K562 (cell line): Measurements from ENCODE around the gene GLRA3. TPM values are rescaled to one million over a fixed set of nuclear protein-coding genes. Genes with fewer than 3 reads are reported as not detected.

ENCODE experiments used
- ATAC-seq: fragments of 200-7000 bp; cut with Tn5 transposase; 3 replicates; pipeline ENCODE4 v1.9.1; 2020; ENCODE audit warnings: moderate library complexity
- BruUV-seq: library from RNA; stranded (reverse); fragments of 400-500 nt; replicated peaks from 2 replicates; lab custom pipeline; 2021; lab: Mats Ljungman, UMichigan
- CTCF ChIA-PET: fragments of 300-600 bp; formaldehyde crosslinking; extraction: SDS; loops from one replicate; lab custom pipeline; 2021; ENCODE audit warnings: low intra/inter-chr PET ratio; lab: Yijun Ruan, JAX
- POLR2A ChIA-PET: fragments of 300-600, 350-650 bp; sonication (Branson Sonifier 250); formaldehyde crosslinking; extraction: SDS; loops from one replicate; lab custom pipeline; 2021; ENCODE audit warnings: antibody characterized with exemption, inconsistent platforms; lab: Yijun Ruan, JAX
- DNase-seq, 4 experiments: peaks; one replicate each; pipeline versions ENCODE4 v3.0.0 to v3.0.0-alpha.2; 2011 to 2018; ENCODE audit warnings: low spot score in 3 of 4, mixed read lengths in 3 of 4; ENCODE audit errors: extremely low read depth in 1 of 4
- FAIRE-seq: peaks from 2 replicates; lab custom pipeline; 2011; peaks lifted over from hg19 to GRCh38; lab: Jason Lieb, UNC
- H2AFZ ChIP-seq: 2 replicates; pipeline ENCODE4 v1.6.0; 2011; ENCODE audit warnings: low read depth, low read length, control low read depth, inconsistent platforms
- H3K27ac ChIP-seq: fragments of 200-600 bp; 3 replicates; pipeline ENCODE4 v1.8.0; 2011; ENCODE audit warnings: low read depth, mild to moderate bottlenecking, control low read depth, inconsistent platforms, low read length, moderate library complexity, mixed read lengths; ENCODE audit errors: extremely low read depth
- H3K27me3 ChIP-seq, 2 experiments: fragments of 300-600 bp in 1 of 2; 2 replicates in 1 of 2; 3 replicates in 1 of 2; pipeline versions ENCODE4 v1.6.0 to v1.8.0; 2011; ENCODE audit warnings: inconsistent platforms in 2 of 2, low read length in 2 of 2, mild to moderate bottlenecking in 1 of 2, mixed read lengths in 1 of 2, moderate library complexity in 1 of 2; ENCODE audit not compliant: control insufficient read depth in 2 of 2, insufficient read depth in 2 of 2
- H3K36me3 ChIP-seq: fragments of 300-600 bp; 3 replicates; pipeline ENCODE4 v1.8.0; 2011; ENCODE audit warnings: mild to moderate bottlenecking, low read length, inconsistent platforms; ENCODE audit not compliant: control insufficient read depth, insufficient read depth
- H3K4me1 ChIP-seq, 2 experiments: fragments of 200-600 bp in 1 of 2; replicated peaks in 1 of 2; 2 replicates in 1 of 2; 3 replicates in 1 of 2; pipeline versions ENCODE4 v1.5.1 to v1.8.0; 2011; ENCODE audit warnings: inconsistent platforms in 2 of 2, low read length in 2 of 2, mild to moderate bottlenecking in 1 of 2, mixed read lengths in 1 of 2, moderate library complexity in 1 of 2; ENCODE audit not compliant: control insufficient read depth in 2 of 2, insufficient read depth in 2 of 2
- H3K4me2 ChIP-seq: 2 replicates; pipeline ENCODE4 v1.6.1; 2011; ENCODE audit warnings: low read length, control low read depth, inconsistent platforms, mixed read lengths; ENCODE audit not compliant: insufficient read depth
- H3K4me3 ChIP-seq: fragments of 200-600 bp; sonication (generic), shearing (Covaris generic); 2 replicates; pipeline ENCODE4 v1.5.1; 2016; ENCODE audit warnings: control low read depth, inconsistent platforms
- H3K79me2 ChIP-seq: fragments of 200-600 bp; 3 replicates; pipeline ENCODE4 v1.8.0; 2011; ENCODE audit warnings: low read length, inconsistent platforms; ENCODE audit not compliant: control insufficient read depth, insufficient read depth
- H3K9ac ChIP-seq, 2 experiments: 2 replicates each; pipeline versions ENCODE4 v1.6.0 to v1.6.1; 2011; ENCODE audit warnings: low read depth in 2 of 2, low read length in 2 of 2, control low read depth in 1 of 2, inconsistent platforms in 1 of 2, mild to moderate bottlenecking in 1 of 2, mixed read lengths in 1 of 2; ENCODE audit not compliant: insufficient read depth in 1 of 2
- H3K9me1 ChIP-seq: one replicate; pipeline ENCODE4 v1.6.0; 2011; ENCODE audit warnings: inconsistent platforms, mild to moderate bottlenecking, low read length, moderate library complexity; ENCODE audit not compliant: control insufficient read depth, insufficient read depth
- H3K9me3 ChIP-seq: replicated peaks from 2 replicates; pipeline ENCODE4 v1.5.1; 2011; ENCODE audit warnings: low read depth, low read length, inconsistent platforms; ENCODE audit not compliant: control insufficient read depth, insufficient read depth
- H4K20me1 ChIP-seq: replicated peaks from 2 replicates; pipeline ENCODE4 v1.6.1; 2011; ENCODE audit warnings: low read length, inconsistent platforms, mixed read lengths; ENCODE audit not compliant: control insufficient read depth, insufficient read depth
- CSDE1 ChIP-seq, 2 experiments: fragments of 450-650 bp; IDR thresholded peaks; 2 replicates each; pipeline ENCODE4 v1.6.1; 2016; ENCODE audit warnings: mild to moderate bottlenecking in 1 of 2
- HDAC6 ChIP-seq: IDR thresholded peaks from 2 replicates; pipeline ENCODE4 v1.6.1; 2012; ENCODE audit warnings: low read depth, mild to moderate bottlenecking, control low read depth, inconsistent platforms, low read length, moderate library complexity
- RBM14 ChIP-seq: fragments of 200-400 bp; formaldehyde crosslinking; IDR thresholded peaks from 2 replicates; pipeline ENCODE4 v1.6.1; 2018; ENCODE audit warnings: low read depth, mild to moderate bottlenecking, low read length, moderate library complexity, borderline replicate concordance; ENCODE audit not compliant: insufficient read depth
- SIN3A ChIP-seq, 2 experiments: fragments of 150-350 bp in 1 of 2; IDR thresholded peaks; 2 replicates each; pipeline ENCODE4 v1.6.1; 2011 to 2016; ENCODE audit warnings: borderline replicate concordance in 2 of 2, low read depth in 2 of 2, low read length in 2 of 2, mild to moderate bottlenecking in 2 of 2, moderate library complexity in 2 of 2; ENCODE audit not compliant: control insufficient read depth in 1 of 2
- SP2 ChIP-seq: IDR thresholded peaks from 2 replicates; pipeline ENCODE4 v1.6.1; 2011; ENCODE audit warnings: mild to moderate bottlenecking, low read depth, low read length, moderate library complexity; ENCODE audit not compliant: poor library complexity, severe bottlenecking; ENCODE audit errors: extremely low read depth
- ZBTB17 ChIP-seq: fragments of 450-650 bp; formaldehyde crosslinking; IDR thresholded peaks from 2 replicates; pipeline ENCODE4 v1.4.0; 2020; ENCODE audit warnings: mild to moderate bottlenecking
- ZFX ChIP-seq: sonication (generic); formaldehyde crosslinking; IDR thresholded peaks from 2 replicates; pipeline ENCODE4 v1.8.0; 2022; ENCODE audit warnings: mild to moderate bottlenecking, missing genetic modification reagents, moderate library complexity
- ZNF316 ChIP-seq: fragments of 450-650 bp; IDR thresholded peaks from 2 replicates; pipeline ENCODE4 v1.6.1; 2016
- ZNF347 ChIP-seq: fragments of 450-650 bp; formaldehyde crosslinking; IDR thresholded peaks from 2 replicates; pipeline ENCODE4 v1.4.0; 2020; ENCODE audit warnings: low read depth, mild to moderate bottlenecking, moderate library complexity
- ZNF707 ChIP-seq: fragments of 250-450 bp; sonication (Bioruptor Pico); conservative IDR thresholded peaks from 2 replicates; pipeline ENCODE4 v1.8.0; 2022; ENCODE audit warnings: inconsistent platforms, mild to moderate bottlenecking, moderate library complexity
- WGBS: fragments of 100-300 bp; shearing (Covaris generic); methylation state at CpG from one replicate; pipeline ENCODE4 v1.1.6; 2016; ENCODE audit warnings: low coverage, mixed read lengths; ENCODE audit not compliant: insufficient coverage; ENCODE audit errors: missing lambda C conversion rate; 5-methylcytosine and 5-hydroxymethylcytosine counted together
- in situ Hi-C: fragments of 300-500 bp; cut with MboI; formaldehyde crosslinking; loops from 4 replicates; pipeline ENCODE4 v1.15.0; 2018; ENCODE audit warnings: inconsistent platforms, mixed read lengths
- intact Hi-C: fragments of 100-400 bp; cut with micrococcal nuclease; formaldehyde crosslinking; loops from 2 replicates; pipeline ENCODE4 v1.14.2; 2022
- polyA plus RNA-seq, 8 experiments: library from polyadenylated mRNA; depleted of rRNA in 4 of 8; stranded (reverse) in 5 of 8; unstranded in 3 of 8; fragments of >200 nt; fragmentation: Nextera tagmentation in 2 of 8; fragmentation: Illumina TruSeq in 1 of 8; extraction: Ambion mirVana in 2 of 8; extraction: Trizol in 1 of 8; gene quantifications; 2 replicates each; pipeline versions ENCODE4 v1.2.1 to v1.2.3, GENCODE V29; 2011 to 2014; ENCODE audit warnings: inconsistent platforms in 1 of 8, missing spikeins in 1 of 8
- total RNA-seq, 7 experiments: library from RNA; depleted of rRNA in 6 of 7; stranded (reverse); fragments of >200 nt in 6 of 7; fragmentation: Illumina TruSeq in 2 of 7; extraction: Trizol in 2 of 7; gene quantifications; 2 replicates each; pipeline versions ENCODE4 v1.2.1 to v1.2.3, GENCODE V29; 2011 to 2021; ENCODE audit warnings: low replicate concordance in 1 of 7
- TF ChIP-seq, protein P1 (sequence below): fragments of 250-450 bp; sonication (Bioruptor Pico); IDR thresholded peaks from 2 replicates; pipeline ENCODE4 v1.9.0; 2021; ENCODE audit warnings: mild to moderate bottlenecking
- TF ChIP-seq, protein P2 (sequence below), 2 experiments: fragments of 450-650 bp in 1 of 2; sonication (generic) in 1 of 2; formaldehyde crosslinking; conservative IDR thresholded peaks; 2 replicates each; pipeline versions ENCODE4 v1.4.0 to v1.8.1; 2020 to 2022; ENCODE audit warnings: mild to moderate bottlenecking in 1 of 2, missing genetic modification reagents in 1 of 2
- TF ChIP-seq, protein P3 (sequence below), 3 experiments: fragments of 200-800 bp in 1 of 3; sonication (Bioruptor generic) in 1 of 3; sonication (generic) in 1 of 3; formaldehyde crosslinking in 1 of 3; IDR thresholded peaks; 2 replicates each; pipeline versions ENCODE4 v1.6.1 to v1.8.0; 2016 to 2022; ENCODE audit warnings: mild to moderate bottlenecking in 2 of 3, missing compliant biosample characterization in 2 of 3, missing genetic modification characterization in 2 of 3, missing genetic modification reagents in 1 of 3
- TF ChIP-seq, protein P4 (sequence below): fragments of 450-650 bp; formaldehyde crosslinking; conservative IDR thresholded peaks from 2 replicates; pipeline ENCODE4 v1.4.0; 2022; ENCODE audit warnings: mild to moderate bottlenecking, missing genetic modification characterization

Gene GLRA3
- total and polyA plus RNA-seq, 9 of the 15 experiments (the other 6 are each of a cell fraction or from before 2014, with no cell fraction given), result 0.06 to 0.14 (median 0.08) TPM; not detected in 2

DNA sequence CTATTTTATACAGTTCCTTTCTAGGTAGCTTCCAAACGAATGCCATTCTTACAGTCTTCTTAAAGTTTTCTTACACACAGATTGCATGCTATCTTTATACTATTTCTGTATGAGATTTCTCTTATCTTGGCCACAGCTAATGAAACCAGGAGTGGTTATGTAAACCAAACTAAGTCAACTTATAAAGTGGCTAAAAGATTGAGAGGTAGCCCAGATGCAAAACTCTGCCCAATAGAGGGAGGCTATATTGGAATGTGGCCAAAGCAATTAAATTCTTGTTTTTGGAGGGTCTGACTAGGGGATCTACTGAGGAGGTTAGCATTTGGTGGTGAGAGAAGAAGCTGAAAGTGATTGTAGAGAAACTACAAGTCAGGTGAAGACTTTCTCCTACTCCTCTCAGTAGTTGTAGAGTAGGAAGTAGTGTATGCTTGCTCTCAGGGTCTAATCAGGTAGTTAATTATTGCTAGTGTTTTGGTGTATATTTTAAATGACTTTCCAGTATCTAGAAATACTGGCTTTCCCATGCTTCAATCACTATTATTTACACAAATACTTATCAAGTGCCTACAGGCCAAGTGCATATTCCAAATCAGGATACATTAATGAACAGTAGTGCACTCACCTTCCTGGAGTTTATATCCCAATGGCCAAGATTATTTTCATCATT lies 202.6 kb downstream of the GLRA3 start:
- intact Hi-C loops, result no loop called here
- no peak overlapping the region for H3K9ac ChIP-seq
- H2AFZ ChIP-seq, result no peak overlapping the region
- no peaks in the 10 kb centered on the region for H3K9me3 ChIP-seq
- TF ChIP-seq, protein P1, sequence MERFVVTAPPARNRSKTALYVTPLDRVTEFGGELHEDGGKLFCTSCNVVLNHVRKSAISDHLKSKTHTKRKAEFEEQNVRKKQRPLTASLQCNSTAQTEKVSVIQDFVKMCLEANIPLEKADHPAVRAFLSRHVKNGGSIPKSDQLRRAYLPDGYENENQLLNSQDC (CRISPR knock-in tag), result no peak
- TF ChIP-seq, protein P2, sequence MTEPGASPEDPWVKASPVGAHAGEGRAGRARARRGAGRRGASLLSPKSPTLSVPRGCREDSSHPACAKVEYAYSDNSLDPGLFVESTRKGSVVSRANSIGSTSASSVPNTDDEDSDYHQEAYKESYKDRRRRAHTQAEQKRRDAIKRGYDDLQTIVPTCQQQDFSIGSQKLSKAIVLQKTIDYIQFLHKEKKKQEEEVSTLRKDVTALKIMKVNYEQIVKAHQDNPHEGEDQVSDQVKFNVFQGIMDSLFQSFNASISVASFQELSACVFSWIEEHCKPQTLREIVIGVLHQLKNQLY (CRISPR knock-in tag; conservative IDR thresholded peaks at IDR 0.05), result no peak
- TF ChIP-seq, protein P3, sequence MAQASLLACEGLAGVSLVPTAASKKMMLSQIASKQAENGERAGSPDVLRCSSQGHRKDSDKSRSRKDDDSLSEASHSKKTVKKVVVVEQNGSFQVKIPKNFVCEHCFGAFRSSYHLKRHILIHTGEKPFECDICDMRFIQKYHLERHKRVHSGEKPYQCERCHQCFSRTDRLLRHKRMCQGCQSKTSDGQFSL (CRISPR knock-in tag; IDR thresholded peaks at IDR 0.05), result no peak
- TF ChIP-seq, protein P3 (tag; IDR thresholded peaks at IDR 0.05), result no peak
- TF ChIP-seq CSDE1 (IDR thresholded peaks at IDR 0.05), result no peak
- TF ChIP-seq ZNF707 (CRISPR knock-in tag), result no peak
- no peak for TF ChIP-seq SP2
- no peak for TF ChIP-seq ZBTB17 (CRISPR knock-in tag)
- TF ChIP-seq RBM14, result no peak
- TF ChIP-seq ZFX (CRISPR knock-in tag), result no peak
- no peak for TF ChIP-seq ZNF316
- no peak for TF ChIP-seq ZNF347 (CRISPR knock-in tag)
- TF ChIP-seq, protein P4, sequence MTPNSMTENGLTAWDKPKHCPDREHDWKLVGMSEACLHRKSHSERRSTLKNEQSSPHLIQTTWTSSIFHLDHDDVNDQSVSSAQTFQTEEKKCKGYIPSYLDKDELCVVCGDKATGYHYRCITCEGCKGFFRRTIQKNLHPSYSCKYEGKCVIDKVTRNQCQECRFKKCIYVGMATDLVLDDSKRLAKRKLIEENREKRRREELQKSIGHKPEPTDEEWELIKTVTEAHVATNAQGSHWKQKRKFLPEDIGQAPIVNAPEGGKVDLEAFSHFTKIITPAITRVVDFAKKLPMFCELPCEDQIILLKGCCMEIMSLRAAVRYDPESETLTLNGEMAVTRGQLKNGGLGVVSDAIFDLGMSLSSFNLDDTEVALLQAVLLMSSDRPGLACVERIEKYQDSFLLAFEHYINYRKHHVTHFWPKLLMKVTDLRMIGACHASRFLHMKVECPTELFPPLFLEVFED (CRISPR knock-in tag), result no peak
- no peak for TF ChIP-seq SIN3A (IDR thresholded peaks at IDR 0.05; ENCODE audit: borderline replicate concordance in 2 of 2, control insufficient read depth in 1 of 2, low read depth in 2 of 2, low read length in 2 of 2)
- TF ChIP-seq HDAC6, result no peak
- no peaks in the 10 kb centered on the region for H3K36me3 ChIP-seq
- CTCF ChIA-PET, result no interaction called here
- no peak overlapping the region for H3K4me2 ChIP-seq
- in situ Hi-C loops, result no loop called here
- no TSS peak for BruUV-seq
- FAIRE-seq (no peak), ATAC-seq (no peak), DNase-seq (no peak)
- no peaks in the 10 kb centered on the region for H3K79me2 ChIP-seq
- POLR2A ChIA-PET, result no interaction called here
- 15% methylated on average over 1 of the region's 1 CpG for WGBS
- no peaks in the 10 kb centered on the region for H3K4me1 ChIP-seq
- no peaks in the 10 kb centered on the region for H3K27me3 ChIP-seq
- no peak overlapping the region for H3K27ac ChIP-seq
- H3K9me1 ChIP-seq, result no peaks in the 10 kb centered on the region
- H4K20me1 ChIP-seq, result no peaks in the 10 kb centered on the region
- H3K4me3 ChIP-seq, result no peak overlapping the region
